ENCODE data around the gene COL25A1.

DNA sequence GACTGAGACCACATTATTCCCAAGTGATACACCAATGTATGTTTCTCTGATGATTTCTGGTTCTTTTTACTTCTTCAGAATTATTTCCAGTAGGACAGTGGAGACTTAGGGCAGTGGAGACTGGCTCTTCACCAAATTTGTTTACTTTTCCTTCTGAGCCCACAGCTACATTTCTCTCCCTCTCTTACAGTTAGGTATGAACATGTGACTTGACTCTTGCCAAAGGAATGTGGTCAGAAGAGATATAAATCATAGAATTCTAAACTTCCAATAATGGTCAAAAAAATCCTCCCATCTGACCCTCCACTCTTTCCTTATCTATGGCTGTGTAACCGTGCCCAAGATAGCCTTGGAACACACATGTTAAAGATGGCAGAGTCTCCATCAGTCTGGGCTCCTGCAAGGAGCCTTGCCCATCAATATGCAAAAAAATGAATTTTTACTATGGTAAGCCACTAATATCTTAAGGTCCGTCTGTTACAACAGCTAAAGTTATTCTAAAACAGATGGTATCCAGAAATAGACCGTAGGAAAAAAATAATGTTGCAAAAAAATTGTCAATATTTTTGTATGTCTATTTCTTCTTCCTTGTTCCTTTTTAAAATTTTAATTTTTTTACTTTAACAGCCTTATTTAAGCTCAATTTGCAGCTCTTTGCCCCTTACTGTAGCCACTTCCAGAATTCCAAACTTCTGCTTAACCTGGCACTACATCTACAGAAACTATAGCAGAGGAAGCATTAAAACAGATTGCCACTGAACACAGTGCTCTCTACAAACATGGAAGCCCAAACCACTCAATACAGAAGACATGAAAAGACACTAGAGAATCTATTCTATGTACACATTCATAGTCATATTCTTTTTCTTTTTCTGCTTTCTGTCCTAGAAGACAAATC, 260.7 kb downstream of the COL25A1 start:
- TF ChIP-seq CTCF (IDR thresholded peaks at IDR 0.05) (no peak), POLR2AphosphoS5 (IDR thresholded peaks at IDR 0.05; ENCODE audit: low read depth, low read length) (no peak), SIN3A (IDR thresholded peaks at IDR 0.05; ENCODE audit: borderline replicate concordance, insufficient read depth, low read depth, low read length) (no peak)
- TF ChIP-seq, protein P1, sequence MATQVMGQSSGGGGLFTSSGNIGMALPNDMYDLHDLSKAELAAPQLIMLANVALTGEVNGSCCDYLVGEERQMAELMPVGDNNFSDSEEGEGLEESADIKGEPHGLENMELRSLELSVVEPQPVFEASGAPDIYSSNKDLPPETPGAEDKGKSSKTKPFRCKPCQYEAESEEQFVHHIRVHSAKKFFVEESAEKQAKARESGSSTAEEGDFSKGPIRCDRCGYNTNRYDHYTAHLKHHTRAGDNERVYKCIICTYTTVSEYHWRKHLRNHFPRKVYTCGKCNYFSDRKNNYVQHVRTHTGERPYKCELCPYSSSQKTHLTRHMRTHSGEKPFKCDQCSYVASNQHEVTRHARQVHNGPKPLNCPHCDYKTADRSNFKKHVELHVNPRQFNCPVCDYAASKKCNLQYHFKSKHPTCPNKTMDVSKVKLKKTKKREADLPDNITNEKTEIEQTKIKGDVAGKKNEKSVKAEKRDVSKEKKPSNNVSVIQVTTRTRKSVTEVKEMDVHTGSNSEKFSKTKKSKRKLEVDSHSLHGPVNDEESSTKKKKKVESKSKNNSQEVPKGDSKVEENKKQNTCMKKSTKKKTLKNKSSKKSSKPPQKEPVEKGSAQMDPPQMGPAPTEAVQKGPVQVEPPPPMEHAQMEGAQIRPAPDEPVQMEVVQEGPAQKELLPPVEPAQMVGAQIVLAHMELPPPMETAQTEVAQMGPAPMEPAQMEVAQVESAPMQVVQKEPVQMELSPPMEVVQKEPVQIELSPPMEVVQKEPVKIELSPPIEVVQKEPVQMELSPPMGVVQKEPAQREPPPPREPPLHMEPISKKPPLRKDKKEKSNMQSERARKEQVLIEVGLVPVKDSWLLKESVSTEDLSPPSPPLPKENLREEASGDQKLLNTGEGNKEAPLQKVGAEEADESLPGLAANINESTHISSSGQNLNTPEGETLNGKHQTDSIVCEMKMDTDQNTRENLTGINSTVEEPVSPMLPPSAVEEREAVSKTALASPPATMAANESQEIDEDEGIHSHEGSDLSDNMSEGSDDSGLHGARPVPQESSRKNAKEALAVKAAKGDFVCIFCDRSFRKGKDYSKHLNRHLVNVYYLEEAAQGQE (IDR thresholded peaks at IDR 0.05; ENCODE audit: insufficient read depth in 1 of 2, low read depth in 2 of 2, low read length in 1 of 2): no peak

Measured in Panc1 (cell line).